Activated CD8-positive, alpha-beta memory T cell treated with anti-CD3 and anti-CD28 coated beads for 36 hours (primary cell): Measurements from ENCODE around the gene COX6B2. TPM values are rescaled to one million over a fixed set of nuclear protein-coding genes. Genes with fewer than 3 reads are reported as not detected.
"Not testable (repeated sequence)": the region's sequence is repeated elsewhere in the genome, so short reads cannot be mapped to it uniquely, and the experiment has no call there.

ENCODE experiments used
- CTCF ChIA-PET: fragments of 350-600 bp; sonication (Branson Sonifier 250); formaldehyde crosslinking; loops from one replicate; lab custom pipeline; 2021; ENCODE audit warnings: antibody characterized with exemption; lab: Charles Lee
- POLR2A ChIA-PET: fragments of 350-600 bp; sonication (Branson Sonifier 250); formaldehyde crosslinking; loops from one replicate; lab custom pipeline; 2021; ENCODE audit warnings: antibody characterized with exemption; lab: Charles Lee
- total RNA-seq, 2 experiments: library from RNA; stranded (reverse); gene quantifications; one replicate each; pipeline ENCODE4 v1.2.3, GENCODE V29; 2021

Gene COX6B2
- total RNA-seq, 2 experiments from 2014 or later = not detected

- POLR2A ChIA-PET = no interaction called here
- CTCF ChIA-PET = no interaction called here
Measured at GRCh38 chr19:55350620-55351315, 3.8 kb downstream of the COX6B2 start.

- ChIA-PET CTCF (no interaction called here), POLR2A (interaction anchor here (0.6 kb wide), 1 partner anchor 103 kb away, joined by 3 read pairs; no protein-coding TSS in a partner anchor)
Measured at GRCh38 chr19:55348317-55349034, 6.0 kb downstream of the COX6B2 start.

GRCh38 chr19:55347442-55348009 lies 7.0 kb downstream of the COX6B2 start:
- CTCF ChIA-PET = no interaction called here
- POLR2A ChIA-PET = interaction anchor here (0.6 kb wide), 1 partner anchor 104 kb away, joined by 3 read pairs; no protein-coding TSS in a partner anchor

GRCh38 chr19:55346725-55347441 lies 7.6 kb downstream of the COX6B2 start:
- POLR2A ChIA-PET = no interaction called here
- CTCF ChIA-PET = no interaction called here

- ChIA-PET POLR2A (no interaction called here), CTCF (interaction anchor here (0.5 kb wide), 1 partner anchor 182 kb away, joined by 3 read pairs; no protein-coding TSS in a partner anchor)
Measured at GRCh38 chr19:55345818-55346724, 8.4 kb downstream of the COX6B2 start.

- ChIA-PET CTCF (no interaction called here), POLR2A (no interaction called here)
Measured at GRCh38 chr19:55345101-55345817, 9.3 kb downstream of the COX6B2 start.

- ChIA-PET CTCF (no interaction called here), POLR2A (no interaction called here)
Measured at GRCh38 chr19:55344444-55344843, 10.1 kb downstream of the COX6B2 start.

GRCh38 chr19:55341595-55342531 lies 12.7 kb downstream of the COX6B2 start:
- POLR2A ChIA-PET = no interaction called here
- CTCF ChIA-PET = no interaction called here

- ChIA-PET CTCF (no interaction called here), POLR2A (no interaction called here)
Measured at GRCh38 chr19:55341171-55341588, 13.3 kb downstream of the COX6B2 start.

- CTCF ChIA-PET = no interaction called here
- POLR2A ChIA-PET = no interaction called here
Measured at GRCh38 chr19:55340784-55341147, 13.8 kb downstream of the COX6B2 start.

GRCh38 chr19:55339889-55340783 lies 14.4 kb downstream of the COX6B2 start:
- POLR2A ChIA-PET = interaction anchor here (0.5 to 2.1 kb wide), 8 partner anchors 38 to 278 kb away, joined by 3 to 18 read pairs (median 6); partner anchors contain the start of genes PPP6R1, TMEM238 and UBE2S
- CTCF ChIA-PET = interaction anchor here (1.0 to 2.0 kb wide), 5 partner anchors 9 to 86 kb away, joined by 3 to 16 read pairs (median 3); no protein-coding TSS in a partner anchor

GRCh38 chr19:55339105-55339888 lies 15.2 kb downstream of the COX6B2 start, which contains the start of gene KMT5C:
Gene KMT5C, plus strand, starts transcription at chr19:55339876. Its CDS starts 2,061 bp downstream, at chr19:55341937.
- CTCF ChIA-PET = interaction anchor here (0.7 to 2.0 kb wide), 8 partner anchors 8 to 308 kb away, joined by 3 to 16 read pairs (median 3); partner anchors contain the start of gene TMEM238

GRCh38 chr19:55336101-55336500 lies 18.4 kb downstream of the COX6B2 start:
- CTCF ChIA-PET = interaction anchor here (1.5 kb wide), 1 partner anchor 35 kb away, joined by 3 read pairs; no protein-coding TSS in a partner anchor
- POLR2A ChIA-PET = no interaction called here

More at GRCh38 chr19:55339105-55339888, 15.2 kb downstream of the COX6B2 start, which contains the start of gene KMT5C:
- POLR2A ChIA-PET = interaction anchor here (0.5 to 2.1 kb wide), 9 partner anchors 29 to 279 kb away, joined by 3 to 18 read pairs (median 6); partner anchors contain the start of genes PPP6R1, TMEM238 and UBE2S

- CTCF ChIA-PET = no interaction called here
Measured at GRCh38 chr19:55333870-55334269, 20.6 kb downstream of the COX6B2 start.

GRCh38 chr19:55329791-55330190 lies 24.7 kb downstream of the COX6B2 start:
- CTCF ChIA-PET, POLR2A ChIA-PET: not testable (repeated sequence)

More at GRCh38 chr19:55333870-55334269, 20.6 kb downstream of the COX6B2 start:
- POLR2A ChIA-PET = no interaction called here
